ENCODE measurements around the gene EFCAB6. TPM values are rescaled to one million over a fixed set of nuclear protein-coding genes. Genes with fewer than 3 reads are reported as not detected.

Gene EFCAB6
- total and polyA plus RNA-seq, 10 of the 15 experiments (the other 5 are each of a cell fraction or from before 2014, with no cell fraction given) = 0.05 to 0.42 (median 0.19) TPM

DNA sequence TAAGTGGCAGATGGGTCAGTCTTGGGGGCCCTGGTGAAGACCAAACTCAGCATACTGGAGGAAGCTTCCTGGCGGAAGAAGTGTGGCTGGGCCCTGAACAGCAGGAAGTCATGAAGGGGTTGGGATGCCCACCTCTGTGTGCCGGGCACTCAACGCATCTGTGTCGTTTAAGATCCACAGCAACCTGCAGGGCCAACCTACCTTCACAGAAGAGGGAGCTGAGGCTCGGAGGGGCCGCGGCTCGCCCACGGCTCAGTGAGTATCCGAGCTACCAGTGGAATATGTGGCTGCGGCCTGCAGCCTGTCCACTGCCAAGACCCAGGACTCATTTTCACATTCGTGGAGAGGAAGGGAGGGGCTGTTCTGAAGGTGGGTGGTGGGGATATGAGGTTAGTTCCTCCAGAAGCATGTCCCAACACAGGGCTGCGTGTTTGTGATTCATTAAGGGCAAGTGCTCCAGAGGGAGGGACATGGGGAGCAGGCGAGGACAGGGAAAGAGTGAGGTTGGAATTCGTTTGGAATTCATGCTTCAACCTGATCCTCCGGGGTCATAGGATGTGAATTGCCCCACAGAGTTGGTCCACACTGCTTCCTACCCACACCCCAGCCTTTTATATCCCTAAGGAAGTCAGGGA lies 300.7 kb downstream of the EFCAB6 start:
- in situ Hi-C loops (cut with MboI) = no loop called here

DNA sequence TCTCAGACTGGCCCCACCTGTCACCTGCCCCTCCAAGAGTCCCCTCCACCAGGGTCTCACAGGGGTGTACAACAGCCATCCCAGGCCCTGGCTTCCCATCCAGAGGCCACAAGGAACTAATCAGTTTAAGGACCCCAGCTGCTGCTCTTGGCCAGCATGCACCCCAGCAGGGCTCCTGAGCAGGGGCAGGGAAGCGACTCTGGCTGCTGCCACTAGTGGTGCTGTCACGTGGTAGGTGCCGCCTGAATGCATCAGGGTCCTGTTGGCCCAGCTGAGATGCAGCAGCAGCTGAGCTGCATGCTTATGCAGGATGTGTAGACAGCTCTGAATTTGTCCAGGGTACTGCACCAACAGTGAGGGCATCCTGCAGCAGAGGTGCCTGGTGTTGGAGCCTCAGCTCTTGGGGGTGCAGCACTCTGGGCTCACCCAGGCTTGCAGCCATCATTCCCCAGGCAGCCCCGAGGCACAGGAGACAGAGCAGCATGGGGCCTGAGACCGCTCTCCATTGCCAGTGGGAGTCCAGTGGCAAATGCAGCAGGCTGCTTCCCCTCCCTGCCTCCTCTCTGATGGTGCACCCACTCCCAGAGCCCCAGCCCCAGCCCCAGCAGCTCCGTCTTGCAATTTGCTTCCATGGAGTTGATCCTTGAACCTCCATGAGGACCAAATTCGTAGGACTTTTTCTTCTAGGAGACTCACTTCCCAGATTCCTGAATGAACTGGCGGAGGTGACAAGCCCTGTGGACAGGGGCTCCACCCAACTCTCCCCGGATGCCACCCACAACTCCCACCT lies 301.6 kb downstream of the EFCAB6 start:
- Histone ChIP-seq H3K4me3 (no peak overlapping the region), H3K27me3 (replicated peaks in 1 of 2; ENCODE audit: control insufficient read depth in 2 of 2, insufficient read depth in 2 of 2, low read length in 1 of 2) (no peaks in the 10 kb centered on the region), H3K4me2 (ENCODE audit: control insufficient read depth, insufficient read depth) (no peak overlapping the region), H3K27ac (ENCODE audit: control insufficient read depth, insufficient read depth) (no peak overlapping the region), H3K4me1 (ENCODE audit: control insufficient read depth, insufficient read depth, low read length) (no peaks in the 10 kb centered on the region), H3K9ac (ENCODE audit: control insufficient read depth, insufficient read depth, low read length) (no peak overlapping the region), H3K9me3 (replicated peaks; ENCODE audit: control insufficient read depth, insufficient read depth, low read length) (no peaks in the 10 kb centered on the region), H4K20me1 (ENCODE audit: control insufficient read depth, insufficient read depth) (no peaks in the 10 kb centered on the region), H3K79me2 (ENCODE audit: control insufficient read depth, insufficient read depth, low read length) (no peaks in the 10 kb centered on the region), H3K36me3 (ENCODE audit: control insufficient read depth in 2 of 2, insufficient read depth in 2 of 2, low read length in 1 of 2) (no peaks in the 10 kb centered on the region), H2AFZ (ENCODE audit: control insufficient read depth, low read depth, low read length) (no peak overlapping the region)
- FAIRE-seq = no peak
- DNase-seq (ENCODE audit: low read depth, low spot score) = no peak
- ChIA-PET RAD21 (ENCODE audit: unreplicated experiment) (no interaction called here), CTCF (no interaction called here), SMC1A (ENCODE audit: uncharacterized antibody, unreplicated experiment) (no interaction called here), POLR2A (no interaction called here)
- in situ Hi-C loops (cut with MboI) (no loop called here), intact Hi-C loops (cut with micrococcal nuclease; ENCODE audit: unreplicated experiment) (no loop called here)
- WGBS (ENCODE audit: insufficient coverage, insufficient replicate concordance, low lambda C conversion rate, missing lambda C conversion rate) = 19% methylated on average over 9 of the region's 9 CpGs
- TF ChIP-seq LARP7 (IDR thresholded peaks at IDR 0.05) (no peak), ESRRA (IDR thresholded peaks at IDR 0.05; ENCODE audit: low read length) (no peak), PML (IDR thresholded peaks at IDR 0.05; ENCODE audit: low read length) (no peak)
- TF ChIP-seq, protein P1, sequence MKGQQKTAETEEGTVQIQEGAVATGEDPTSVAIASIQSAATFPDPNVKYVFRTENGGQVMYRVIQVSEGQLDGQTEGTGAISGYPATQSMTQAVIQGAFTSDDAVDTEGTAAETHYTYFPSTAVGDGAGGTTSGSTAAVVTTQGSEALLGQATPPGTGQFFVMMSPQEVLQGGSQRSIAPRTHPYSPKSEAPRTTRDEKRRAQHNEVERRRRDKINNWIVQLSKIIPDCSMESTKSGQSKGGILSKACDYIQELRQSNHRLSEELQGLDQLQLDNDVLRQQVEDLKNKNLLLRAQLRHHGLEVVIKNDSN (IDR thresholded peaks at IDR 0.05; ENCODE audit: borderline replicate concordance, extremely low read length, insufficient read depth, low read depth, low read length) = peak; percentile 30
- TF ChIP-seq, protein P2, sequence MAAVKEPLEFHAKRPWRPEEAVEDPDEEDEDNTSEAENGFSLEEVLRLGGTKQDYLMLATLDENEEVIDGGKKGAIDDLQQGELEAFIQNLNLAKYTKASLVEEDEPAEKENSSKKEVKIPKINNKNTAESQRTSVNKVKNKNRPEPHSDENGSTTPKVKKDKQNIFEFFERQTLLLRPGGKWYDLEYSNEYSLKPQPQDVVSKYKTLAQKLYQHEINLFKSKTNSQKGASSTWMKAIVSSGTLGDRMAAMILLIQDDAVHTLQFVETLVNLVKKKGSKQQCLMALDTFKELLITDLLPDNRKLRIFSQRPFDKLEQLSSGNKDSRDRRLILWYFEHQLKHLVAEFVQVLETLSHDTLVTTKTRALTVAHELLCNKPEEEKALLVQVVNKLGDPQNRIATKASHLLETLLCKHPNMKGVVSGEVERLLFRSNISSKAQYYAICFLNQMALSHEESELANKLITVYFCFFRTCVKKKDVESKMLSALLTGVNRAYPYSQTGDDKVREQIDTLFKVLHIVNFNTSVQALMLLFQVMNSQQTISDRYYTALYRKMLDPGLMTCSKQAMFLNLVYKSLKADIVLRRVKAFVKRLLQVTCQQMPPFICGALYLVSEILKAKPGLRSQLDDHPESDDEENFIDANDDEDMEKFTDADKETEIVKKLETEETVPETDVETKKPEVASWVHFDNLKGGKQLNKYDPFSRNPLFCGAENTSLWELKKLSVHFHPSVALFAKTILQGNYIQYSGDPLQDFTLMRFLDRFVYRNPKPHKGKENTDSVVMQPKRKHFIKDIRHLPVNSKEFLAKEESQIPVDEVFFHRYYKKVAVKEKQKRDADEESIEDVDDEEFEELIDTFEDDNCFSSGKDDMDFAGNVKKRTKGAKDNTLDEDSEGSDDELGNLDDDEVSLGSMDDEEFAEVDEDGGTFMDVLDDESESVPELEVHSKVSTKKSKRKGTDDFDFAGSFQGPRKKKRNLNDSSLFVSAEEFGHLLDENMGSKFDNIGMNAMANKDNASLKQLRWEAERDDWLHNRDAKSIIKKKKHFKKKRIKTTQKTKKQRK (IDR thresholded peaks at IDR 0.05; ENCODE audit: low read depth, low read length) = no peak
- ATAC-seq = no peak
- BruUV-seq (replicated peaks) = no TSS peak

More for the DNA sequence above, 300.7 kb downstream of the EFCAB6 start:
- SMC1A ChIA-PET (ENCODE audit: uncharacterized antibody, unreplicated experiment) = no interaction called here
- TF ChIP-seq CHD1 (IDR thresholded peaks at IDR 0.05; ENCODE audit: low read depth, low read length) = no peak
- no peak for TF ChIP-seq ZNF622 (IDR thresholded peaks at IDR 0.05)
- no peak for TF ChIP-seq PAX5 (IDR thresholded peaks at IDR 0.05; ENCODE audit: borderline replicate concordance, low read depth, low read length)
- TF ChIP-seq RCOR1 (conservative IDR thresholded peaks at IDR 0.05; ENCODE audit: low read depth, low read length) = no peak
- TF ChIP-seq, protein P3, sequence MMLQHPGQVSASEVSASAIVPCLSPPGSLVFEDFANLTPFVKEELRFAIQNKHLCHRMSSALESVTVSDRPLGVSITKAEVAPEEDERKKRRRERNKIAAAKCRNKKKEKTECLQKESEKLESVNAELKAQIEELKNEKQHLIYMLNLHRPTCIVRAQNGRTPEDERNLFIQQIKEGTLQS (IDR thresholded peaks at IDR 0.05; ENCODE audit: borderline replicate concordance, extremely low read depth, low read depth, low read length) = no peak
- no peak for TF ChIP-seq RBBP5 (conservative IDR thresholded peaks at IDR 0.05)
- CTCF ChIA-PET = no interaction called here
- Histone ChIP-seq H3K27me3 (replicated peaks in 1 of 2; ENCODE audit: control insufficient read depth in 2 of 2, insufficient read depth in 2 of 2, low read length in 1 of 2) (no peaks in the 10 kb centered on the region), H3K36me3 (ENCODE audit: control insufficient read depth in 2 of 2, insufficient read depth in 2 of 2, low read length in 1 of 2) (no peaks in the 10 kb centered on the region), H3K4me3 (no peak overlapping the region), H4K20me1 (ENCODE audit: control insufficient read depth, insufficient read depth) (no peaks in the 10 kb centered on the region), H3K27ac (ENCODE audit: control insufficient read depth, insufficient read depth) (no peak overlapping the region), H3K79me2 (ENCODE audit: control insufficient read depth, insufficient read depth, low read length) (no peaks in the 10 kb centered on the region), H3K4me2 (ENCODE audit: control insufficient read depth, insufficient read depth) (no peak overlapping the region), H3K9ac (ENCODE audit: control insufficient read depth, insufficient read depth, low read length) (no peak overlapping the region), H3K9me3 (replicated peaks; ENCODE audit: control insufficient read depth, insufficient read depth, low read length) (no peaks in the 10 kb centered on the region), H3K4me1 (ENCODE audit: control insufficient read depth, insufficient read depth, low read length) (no peaks in the 10 kb centered on the region), H2AFZ (ENCODE audit: control insufficient read depth, low read depth, low read length) (no peak overlapping the region)
- FAIRE-seq = no peak
- RAD21 ChIA-PET (ENCODE audit: unreplicated experiment) = no interaction called here
- 32% methylated on average over 16 of the region's 16 CpGs for WGBS (ENCODE audit: insufficient coverage, insufficient replicate concordance, low lambda C conversion rate, missing lambda C conversion rate)
- no TSS peak for BruUV-seq (replicated peaks)
- no peak for DNase-seq (ENCODE audit: low read depth, low spot score)
- intact Hi-C loops (cut with micrococcal nuclease; ENCODE audit: unreplicated experiment) = no loop called here
- POLR2A ChIA-PET = no interaction called here
- no peak for ATAC-seq

All from GM12878 (cell line).